Parathyroid adenoma (tissue), 2 donors: ENCODE data around the gene YIPF1.

ENCODE experiments used
- H2AFZ ChIP-seq: fragments of 300-600 bp; sonication (generic); one replicate; pipeline ENCODE4 v1.7.0; 2017; ENCODE audit warnings: antibody characterized with exemption, mild to moderate bottlenecking
- H3K27ac ChIP-seq: fragments of 300-600 bp; sonication (generic); one replicate; pipeline ENCODE4 v1.7.0; 2017
- H3K27me3 ChIP-seq: fragments of 300-600 bp; sonication (generic); one replicate; pipeline ENCODE4 v1.7.0; 2017; ENCODE audit warnings: low read length; ENCODE audit not compliant: control insufficient read depth, insufficient read depth
- H3K36me3 ChIP-seq: fragments of 300-600 bp; sonication (generic); one replicate; pipeline ENCODE4 v1.7.0; 2017; ENCODE audit warnings: low read length; ENCODE audit not compliant: control insufficient read depth, insufficient read depth
- H3K4me1 ChIP-seq: fragments of 300-600 bp; sonication (generic); one replicate; pipeline ENCODE4 v1.7.0; 2017; ENCODE audit warnings: control low read depth
- H3K4me2 ChIP-seq: fragments of 300-600 bp; sonication (generic); one replicate; pipeline ENCODE4 v1.7.0; 2017; ENCODE audit warnings: low read length
- H3K4me3 ChIP-seq: fragments of 300-600 bp; sonication (generic); one replicate; pipeline ENCODE4 v1.7.0; 2017; ENCODE audit warnings: low read depth, low read length
- H3K79me2 ChIP-seq: fragments of 300-600 bp; sonication (generic); one replicate; pipeline ENCODE4 v1.7.0; 2017; ENCODE audit warnings: control low read depth
- H3K9ac ChIP-seq: fragments of 300-600 bp; sonication (generic); one replicate; pipeline ENCODE4 v1.7.0; 2017; ENCODE audit warnings: mild to moderate bottlenecking
- H3K9me3 ChIP-seq: fragments of 300-600 bp; sonication (generic); one replicate; pipeline ENCODE4 v1.7.0; 2017; ENCODE audit warnings: low read length; ENCODE audit not compliant: control insufficient read depth
- TF ChIP-seq, protein P1 (sequence below): fragments of 300-600 bp; sonication (generic); IDR thresholded peaks from one replicate; pipeline ENCODE4 v1.7.0; 2017; ENCODE audit warnings: antibody characterized with exemption, mild to moderate bottlenecking
- donor health status: primary hyperparathyroidism.

Gene YIPF1

DNA sequence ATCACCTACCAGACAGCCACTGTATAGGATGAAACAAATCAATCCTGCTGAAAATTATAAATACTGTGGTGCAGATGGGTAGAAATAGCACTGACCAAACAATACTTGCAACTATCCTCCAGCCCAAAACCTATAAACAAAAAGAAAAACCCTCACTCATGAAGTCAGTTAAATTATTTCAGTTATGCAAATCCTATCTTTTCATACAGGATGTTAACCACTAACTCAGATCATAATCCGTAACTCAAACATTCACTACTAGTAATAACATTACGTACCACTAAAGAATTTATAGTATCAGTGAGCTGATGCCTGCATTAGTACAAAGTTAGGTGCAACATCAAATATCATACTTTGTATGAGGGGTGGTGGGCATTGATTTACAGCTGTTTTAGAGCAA lies 54.1 kb downstream of the YIPF1 start:
- Histone ChIP-seq H2AFZ (no peak overlapping the region), H3K4me3 (no peak overlapping the region), H3K27me3 (no peaks in the 10 kb centered on the region), H3K4me1 (no peaks in the 10 kb centered on the region), H3K9me3 (no peaks in the 10 kb centered on the region), H3K9ac (no peak overlapping the region), H3K79me2 (no peaks in the 10 kb centered on the region), H3K27ac (no peak overlapping the region), H3K36me3 (no peaks in the 10 kb centered on the region), H3K4me2 (no peak overlapping the region)
- TF ChIP-seq, protein P1, sequence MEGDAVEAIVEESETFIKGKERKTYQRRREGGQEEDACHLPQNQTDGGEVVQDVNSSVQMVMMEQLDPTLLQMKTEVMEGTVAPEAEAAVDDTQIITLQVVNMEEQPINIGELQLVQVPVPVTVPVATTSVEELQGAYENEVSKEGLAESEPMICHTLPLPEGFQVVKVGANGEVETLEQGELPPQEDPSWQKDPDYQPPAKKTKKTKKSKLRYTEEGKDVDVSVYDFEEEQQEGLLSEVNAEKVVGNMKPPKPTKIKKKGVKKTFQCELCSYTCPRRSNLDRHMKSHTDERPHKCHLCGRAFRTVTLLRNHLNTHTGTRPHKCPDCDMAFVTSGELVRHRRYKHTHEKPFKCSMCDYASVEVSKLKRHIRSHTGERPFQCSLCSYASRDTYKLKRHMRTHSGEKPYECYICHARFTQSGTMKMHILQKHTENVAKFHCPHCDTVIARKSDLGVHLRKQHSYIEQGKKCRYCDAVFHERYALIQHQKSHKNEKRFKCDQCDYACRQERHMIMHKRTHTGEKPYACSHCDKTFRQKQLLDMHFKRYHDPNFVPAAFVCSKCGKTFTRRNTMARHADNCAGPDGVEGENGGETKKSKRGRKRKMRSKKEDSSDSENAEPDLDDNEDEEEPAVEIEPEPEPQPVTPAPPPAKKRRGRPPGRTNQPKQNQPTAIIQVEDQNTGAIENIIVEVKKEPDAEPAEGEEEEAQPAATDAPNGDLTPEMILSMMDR: no peak

DNA sequence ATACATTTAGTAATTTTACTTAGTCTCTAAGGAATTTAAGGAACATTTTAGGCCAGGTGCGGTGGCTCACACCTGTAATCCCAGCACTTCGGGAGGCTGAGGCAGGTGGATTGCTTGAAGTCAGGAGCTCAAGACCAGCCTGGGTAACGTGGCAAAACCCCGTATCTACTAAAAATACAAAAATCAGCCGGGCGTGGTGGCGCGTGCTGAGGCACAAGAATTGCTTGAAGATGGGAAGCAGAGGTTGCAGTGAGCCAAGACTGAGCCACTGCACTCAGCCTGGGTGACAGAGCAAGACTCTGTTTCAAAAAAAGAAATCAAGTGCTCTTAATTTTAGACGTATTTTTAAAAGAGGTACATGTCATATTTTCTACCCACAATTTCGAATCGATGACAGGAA lies 54.8 kb downstream of the YIPF1 start:
- H3K4me2 ChIP-seq: no peak overlapping the region
- no peak overlapping the region for H3K4me3 ChIP-seq
- no peak overlapping the region for H3K9ac ChIP-seq
- no peaks in the 10 kb centered on the region for H3K36me3 ChIP-seq
- no peaks in the 10 kb centered on the region for H3K9me3 ChIP-seq
- H3K79me2 ChIP-seq: no peaks in the 10 kb centered on the region
- H2AFZ ChIP-seq: no peak overlapping the region
- no peaks in the 10 kb centered on the region for H3K4me1 ChIP-seq
- TF ChIP-seq, protein P1: no peak
- H3K27me3 ChIP-seq: no peaks in the 10 kb centered on the region
- no peak overlapping the region for H3K27ac ChIP-seq

DNA sequence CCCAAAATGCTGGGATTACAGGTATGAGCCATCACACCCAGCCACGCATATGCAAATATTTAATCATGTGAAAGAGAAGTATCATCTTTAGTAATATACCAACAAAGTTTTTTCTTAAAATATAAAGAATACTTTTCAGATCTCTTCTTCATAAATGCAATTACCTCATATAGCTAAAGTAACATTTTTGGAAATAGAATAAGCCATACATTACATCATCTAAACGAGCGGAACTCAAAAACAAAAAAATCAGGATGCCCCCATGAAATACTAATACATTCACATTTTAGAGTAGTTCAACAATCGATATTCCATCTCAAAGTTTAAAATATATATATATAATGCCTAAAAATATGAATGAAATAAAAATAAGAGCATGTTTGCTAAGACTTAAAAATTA lies 56.2 kb downstream of the YIPF1 start:
- Histone ChIP-seq H3K9me3 (no peaks in the 10 kb centered on the region), H3K4me2 (no peak overlapping the region), H3K9ac (no peak overlapping the region), H3K4me1 (no peaks in the 10 kb centered on the region), H3K36me3 (no peaks in the 10 kb centered on the region), H2AFZ (no peak overlapping the region), H3K4me3 (no peak overlapping the region), H3K27me3 (no peaks in the 10 kb centered on the region), H3K79me2 (no peaks in the 10 kb centered on the region), H3K27ac (no peak overlapping the region)
- TF ChIP-seq, protein P1: no peak

DNA sequence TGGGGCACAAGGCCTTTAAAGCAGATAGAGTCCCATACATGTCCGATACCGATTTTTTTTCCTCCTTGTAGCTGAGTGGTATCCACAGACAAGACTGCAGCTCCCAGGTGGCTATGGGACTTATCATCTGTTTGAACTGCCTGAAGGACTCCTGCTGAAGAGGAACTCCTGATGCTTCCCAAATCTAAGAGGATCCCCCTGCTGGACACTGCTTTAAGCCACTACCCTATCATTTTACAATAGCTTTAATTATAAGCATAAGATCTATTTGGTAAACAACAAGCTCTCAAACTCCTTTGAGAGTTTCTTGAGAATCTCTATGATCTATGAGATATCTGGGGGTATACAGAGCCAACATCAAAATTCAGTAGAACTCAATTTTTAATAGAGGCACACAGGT lies 63.2 kb downstream of the YIPF1 start:
- no peaks in the 10 kb centered on the region for H3K27me3 ChIP-seq
- H3K4me1 ChIP-seq: no peaks in the 10 kb centered on the region
- H3K9ac ChIP-seq: no peak overlapping the region
- H3K79me2 ChIP-seq: no peaks in the 10 kb centered on the region
- H3K9me3 ChIP-seq: no peaks in the 10 kb centered on the region
- H3K4me2 ChIP-seq: no peak overlapping the region
- H2AFZ ChIP-seq: no peak overlapping the region
- no peak overlapping the region for H3K4me3 ChIP-seq
- no peak overlapping the region for H3K27ac ChIP-seq
- H3K36me3 ChIP-seq: no peaks in the 10 kb centered on the region
- TF ChIP-seq, protein P1: no peak

DNA sequence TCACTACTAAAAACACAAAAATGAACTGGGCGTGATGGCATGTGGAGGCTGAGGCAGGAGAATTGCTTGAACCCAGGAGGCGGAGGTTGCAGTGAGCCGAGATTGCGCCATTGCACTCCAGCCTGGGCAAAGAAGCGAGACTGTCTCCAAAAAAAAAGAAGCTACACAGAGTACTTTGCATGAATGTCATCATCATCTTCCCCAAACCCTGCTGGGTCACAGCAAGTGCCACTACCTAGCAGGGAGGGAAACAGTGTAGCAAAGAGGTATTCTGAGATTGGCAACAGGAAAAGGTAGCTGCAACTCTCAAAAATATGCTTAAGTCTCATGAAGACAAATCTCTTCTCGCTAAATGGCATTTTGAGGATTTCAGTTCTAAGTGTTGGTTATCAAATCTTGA lies 64.3 kb downstream of the YIPF1 start:
- Histone ChIP-seq H2AFZ (no peak overlapping the region), H3K4me2 (no peak overlapping the region), H3K36me3 (no peaks in the 10 kb centered on the region), H3K27ac (no peak overlapping the region), H3K4me1 (no peaks in the 10 kb centered on the region), H3K79me2 (no peaks in the 10 kb centered on the region), H3K9me3 (no peaks in the 10 kb centered on the region), H3K9ac (no peak overlapping the region), H3K27me3 (no peaks in the 10 kb centered on the region), H3K4me3 (no peak overlapping the region)
- TF ChIP-seq, protein P1: no peak
